BJ (cell line): ENCODE measurements around the gene METTL23. TPM values are rescaled to one million over a fixed set of nuclear protein-coding genes. Genes with fewer than 3 reads are reported as not detected.
"Not testable (repeated sequence)": the region's sequence is repeated elsewhere in the genome, so short reads cannot be mapped to it uniquely, and the experiment has no call there.

ENCODE experiments used
- CTCF ChIA-PET: fragments of 350-600 bp; formaldehyde crosslinking; extraction: SDS; loops from one replicate; lab custom pipeline; 2021; ENCODE audit warnings: antibody characterized with exemption, inconsistent platforms; lab: Yijun Ruan, JAX
- POLR2A ChIA-PET: fragments of 300-600 bp; sonication (Branson Sonifier 250); formaldehyde crosslinking; extraction: SDS; loops from one replicate; lab custom pipeline; 2021; ENCODE audit warnings: antibody characterized with exemption; lab: Charles Lee
- DNase-seq: peaks from one replicate; pipeline ENCODE4 v3.0.0-alpha.2; 2011; ENCODE audit warnings: low read depth
- H3K27me3 ChIP-seq: 2 replicates; pipeline ENCODE4 v1.6.0; 2011; ENCODE audit warnings: low read length; ENCODE audit not compliant: control insufficient read depth, insufficient read depth
- H3K36me3 ChIP-seq: 2 replicates; pipeline ENCODE4 v1.5.1; 2011; ENCODE audit warnings: low read length; ENCODE audit not compliant: control insufficient read depth, insufficient read depth
- H3K4me3 ChIP-seq: 2 replicates; pipeline ENCODE4 v1.5.1; 2011; ENCODE audit warnings: low read depth, mild to moderate bottlenecking, control low read depth, low read length
- CTCF ChIP-seq: IDR thresholded peaks from 2 replicates; pipeline ENCODE4 v1.5.1; 2011; ENCODE audit warnings: low read depth, mild to moderate bottlenecking, control low read depth, inconsistent platforms, low read length, moderate library complexity; ENCODE audit not compliant: insufficient read depth
- polyA plus RNA-seq: library from polyadenylated mRNA; depleted of rRNA; stranded (reverse); fragments of >200 nt; gene quantifications from 2 replicates; pipeline ENCODE4 v1.2.3, GENCODE V29; 2011

The METTL23 gene
- polyA plus RNA-seq, 1 experiment = 35.0 TPM

GRCh38 chr17:76726231-76726775 lies 336 bp upstream of the METTL23 start, which contains the start of gene JMJD6:
JMJD6 (minus strand) TSS chr17:76726606; CDS start chr17:76726475, 131 bp downstream.
- no peak for TF ChIP-seq CTCF
- H3K36me3 ChIP-seq = peaks cover 11% of the 10 kb centered on the region
- POLR2A ChIA-PET = no interaction called here

GRCh38 chr17:76727745-76728456 lies 1.3 kb downstream of the METTL23 start:
- no peak for DNase-seq
- CTCF ChIA-PET = interaction anchor here (0.6 to 3.9 kb wide), 9 partner anchors 8 to 612 kb away, joined by 3 to 25 read pairs (median 4); partner anchors contain the start of gene MGAT5B
- Histone ChIP-seq H3K27me3 (no peaks in the 10 kb centered on the region), H3K36me3 (peaks cover 2% of the 10 kb centered on the region), H3K4me3 (peak overlapping the region; percentile 93)
- no peak for TF ChIP-seq CTCF
- POLR2A ChIA-PET = interaction anchor here (0.7 kb wide), 2 partner anchors 9 to 330 kb away, joined by 5 to 6 read pairs; no protein-coding TSS in a partner anchor

More at GRCh38 chr17:76726231-76726775, 336 bp upstream of the METTL23 start, which contains the start of gene JMJD6:
- Histone ChIP-seq H3K4me3 (peak within 1 kb of the TSS; percentile 93), H3K27me3 (no peaks in the 10 kb centered on the region)
- peak; percentile 81 for DNase-seq
- CTCF ChIA-PET = interaction anchor here (1.8 to 3.9 kb wide), 3 partner anchors 10 to 45 kb away, joined by 6 to 25 read pairs (median 9); no protein-coding TSS in a partner anchor

- POLR2A ChIA-PET, DNase-seq, H3K27me3 ChIP-seq, H3K4me3 ChIP-seq, H3K36me3 ChIP-seq: not testable (repeated sequence)
- CTCF ChIA-PET = interaction anchor here (0.5 to 1.6 kb wide), 3 partner anchors 15 to 273 kb away, joined by 3 to 6 read pairs (median 3); no protein-coding TSS in a partner anchor
These were observed 5.4 kb downstream of the METTL23 start for GRCh38 chr17:76731800-76732733.

- no peak for DNase-seq
- peaks cover 6% of the 10 kb centered on the region for H3K36me3 ChIP-seq
- H3K27me3 ChIP-seq = no peaks in the 10 kb centered on the region
- no peak overlapping the region for H3K4me3 ChIP-seq
- POLR2A ChIA-PET = no interaction called here
- no peak for TF ChIP-seq CTCF
- CTCF ChIA-PET = interaction anchor here (0.5 to 2.5 kb wide), 5 partner anchors 16 to 274 kb away, joined by 3 to 6 read pairs (median 3); no protein-coding TSS in a partner anchor
These were observed 6.3 kb downstream of the METTL23 start for GRCh38 chr17:76732734-76733617.

GRCh38 chr17:76733618-76733957 lies 6.9 kb downstream of the METTL23 start:
- DNase-seq = no peak
- CTCF ChIA-PET = interaction anchor here (0.8 to 2.5 kb wide), 3 partner anchors 17 to 52 kb away, joined by 3 to 6 read pairs (median 6); no protein-coding TSS in a partner anchor
- POLR2A ChIA-PET = no interaction called here

More at GRCh38 chr17:76733618-76733957, 6.9 kb downstream of the METTL23 start:
- TF ChIP-seq CTCF = no peak
- Histone ChIP-seq H3K27me3 (no peaks in the 10 kb centered on the region), H3K4me3 (no peak overlapping the region), H3K36me3 (peaks cover 6% of the 10 kb centered on the region)
